Bronchial epithelial cell (primary cell): ENCODE measurements around the gene PDZD8. TPM values are rescaled to one million over a fixed set of nuclear protein-coding genes. Genes with fewer than 3 reads are reported as not detected.

Experiments used
- DNase-seq: peaks from one replicate; pipeline ENCODE4 v3.0.0-alpha.2; 2010; ENCODE audit warnings: low read depth
- FAIRE-seq: peaks from 2 replicates; lab custom pipeline; 2011; peaks lifted over from hg19 to GRCh38; lab: Jason Lieb, UNC
- H3K27me3 ChIP-seq: 2 replicates; pipeline ENCODE4 v1.5.1; 2011; ENCODE audit warnings: low read length; ENCODE audit not compliant: control insufficient read depth, insufficient read depth
- H3K36me3 ChIP-seq: 2 replicates; pipeline ENCODE4 v1.5.1; 2011; ENCODE audit warnings: low read length; ENCODE audit not compliant: control insufficient read depth, insufficient read depth
- H3K4me3 ChIP-seq: 2 replicates; pipeline ENCODE4 v1.5.1; 2011; ENCODE audit warnings: mild to moderate bottlenecking, low read depth, low read length, control low read depth
- CTCF ChIP-seq: IDR thresholded peaks from 2 replicates; pipeline ENCODE4 v1.5.1; 2011; ENCODE audit warnings: mild to moderate bottlenecking, moderate library complexity, low read length, control low read depth, inconsistent platforms; ENCODE audit not compliant: insufficient read depth, severe bottlenecking
- total RNA-seq: library from RNA; depleted of rRNA; stranded (reverse); fragments of >200 nt; gene quantifications from 2 replicates; pipeline ENCODE4 v1.2.1, GENCODE V29; 2014

PDZD8 gene
- total RNA-seq, 1 donor from 2014 or later: 20.3 TPM

GRCh38 chr10:117386805-117387204 is 11.6 kb upstream of the PDZD8 start:
- no peak overlapping the region for H3K4me3 ChIP-seq
- no peaks in the 10 kb centered on the region for H3K36me3 ChIP-seq
- FAIRE-seq (peak; percentile 80), DNase-seq (no peak)
- H3K27me3 ChIP-seq: peaks cover 2% of the 10 kb centered on the region
- TF ChIP-seq CTCF: no peak

- no peak for TF ChIP-seq CTCF
- no peaks in the 10 kb centered on the region for H3K36me3 ChIP-seq
- no peak for FAIRE-seq
- no peak for DNase-seq
- peaks cover 2% of the 10 kb centered on the region for H3K27me3 ChIP-seq
- H3K4me3 ChIP-seq: no peak overlapping the region
Observed at GRCh38 chr10:117382861-117383260, 7.6 kb upstream of the PDZD8 start.

- FAIRE-seq: no peak
- DNase-seq: peak; percentile 20
- no peak for TF ChIP-seq CTCF
- no peaks in the 10 kb centered on the region for H3K27me3 ChIP-seq
- peak overlapping the region; percentile 86 for H3K4me3 ChIP-seq
- H3K36me3 ChIP-seq: no peaks in the 10 kb centered on the region
Observed at GRCh38 chr10:117374506-117375359, 507 bp downstream of the PDZD8 start.

- DNase-seq (peak; percentile 43), FAIRE-seq (no peak)
- no peak for TF ChIP-seq CTCF
- no peaks in the 10 kb centered on the region for H3K27me3 ChIP-seq
- H3K36me3 ChIP-seq: no peaks in the 10 kb centered on the region
- H3K4me3 ChIP-seq: peak overlapping the region; percentile 86
Observed at GRCh38 chr10:117373823-117374505, 1.3 kb downstream of the PDZD8 start.

GRCh38 chr10:117370205-117370604 is 5.0 kb downstream of the PDZD8 start:
- H3K4me3 ChIP-seq: no peak overlapping the region
- DNase-seq: peak; percentile 10
- no peaks in the 10 kb centered on the region for H3K27me3 ChIP-seq
- no peaks in the 10 kb centered on the region for H3K36me3 ChIP-seq
- no peak for TF ChIP-seq CTCF
- FAIRE-seq: no peak
